Measurements from ENCODE around the gene TOMM34. TPM values are rescaled to one million over a fixed set of nuclear protein-coding genes. Genes with fewer than 3 reads are reported as not detected.
A peak's percentile ranks its signal among the peaks of the same experiment; 100 is the strongest.

TOMM34 gene
- polyA plus RNA-seq, 2 of the 4 experiments (the other 2 are of a cell fraction): 23.4 to 30.8 TPM

DNA sequence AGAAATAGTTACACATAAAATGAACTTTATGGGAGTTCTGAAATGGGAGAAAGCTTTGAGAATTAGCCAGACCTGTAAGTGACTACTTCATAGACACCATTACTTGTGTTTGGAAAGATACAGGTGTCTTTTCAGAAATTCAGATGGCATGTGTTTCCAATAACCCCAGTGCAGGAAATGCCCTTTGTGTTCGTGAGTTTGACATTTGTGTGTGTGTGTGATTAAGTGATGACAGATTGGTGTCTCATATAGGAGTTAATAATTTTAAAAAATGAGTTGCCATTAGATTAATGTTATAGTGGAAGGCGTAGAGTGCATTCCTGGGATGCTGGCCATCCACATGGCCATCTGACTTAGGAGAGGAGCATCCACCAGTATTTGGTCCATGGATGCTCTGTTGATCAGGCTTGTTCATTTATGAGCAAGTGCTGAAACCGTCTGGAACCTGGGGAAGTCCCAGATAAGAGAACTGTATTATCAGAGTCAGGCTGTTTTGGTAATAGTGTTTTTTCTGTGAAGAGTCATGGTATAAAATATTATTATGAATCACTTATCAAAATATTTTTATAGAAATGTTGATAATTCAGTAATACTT, 9.2 kb upstream of the TOMM34 start:
- FAIRE-seq: no peak
- ChIA-PET CTCF (no interaction called here), POLR2A (no interaction called here)
- no peak overlapping the region; the same call in 2 of the 3 replicates for H3K4me2 ChIP-seq
- TF ChIP-seq SMC3 (IDR thresholded peaks at IDR 0.05): no peak
- TF ChIP-seq CHD4 (IDR thresholded peaks at IDR 0.05; ENCODE audit: borderline replicate concordance): no peak
- TF ChIP-seq JUNB (IDR thresholded peaks at IDR 0.05): no peak
- no peak for TF ChIP-seq TFCP2L1 (CRISPR knock-in tag; IDR thresholded peaks at IDR 0.05)
- no peak for TF ChIP-seq RAD21 (conservative IDR thresholded peaks at IDR 0.05 in 1 of 2, IDR thresholded peaks at IDR 0.05 in 1 of 2)
- TF ChIP-seq HOXB5 (CRISPR knock-in tag; IDR thresholded peaks at IDR 0.05): no peak
- TF ChIP-seq MAFK (IDR thresholded peaks at IDR 0.05; ENCODE audit: partially characterized antibody): no peak
- TF ChIP-seq EHF (CRISPR knock-in tag; IDR thresholded peaks at IDR 0.05): no peak
- no peak for TF ChIP-seq ZNF302 (CRISPR knock-in tag; IDR thresholded peaks at IDR 0.05)
- TF ChIP-seq, protein P1, sequence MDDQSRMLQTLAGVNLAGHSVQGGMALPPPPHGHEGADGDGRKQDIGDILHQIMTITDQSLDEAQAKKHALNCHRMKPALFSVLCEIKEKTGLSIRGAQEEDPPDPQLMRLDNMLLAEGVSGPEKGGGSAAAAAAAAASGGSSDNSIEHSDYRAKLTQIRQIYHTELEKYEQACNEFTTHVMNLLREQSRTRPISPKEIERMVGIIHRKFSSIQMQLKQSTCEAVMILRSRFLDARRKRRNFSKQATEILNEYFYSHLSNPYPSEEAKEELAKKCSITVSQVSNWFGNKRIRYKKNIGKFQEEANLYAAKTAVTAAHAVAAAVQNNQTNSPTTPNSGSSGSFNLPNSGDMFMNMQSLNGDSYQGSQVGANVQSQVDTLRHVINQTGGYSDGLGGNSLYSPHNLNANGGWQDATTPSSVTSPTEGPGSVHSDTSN (IDR thresholded peaks at IDR 0.05): no peak
- no peak for TF ChIP-seq JUN (IDR thresholded peaks at IDR 0.05)
- TF ChIP-seq NR3C1 (IDR thresholded peaks at IDR 0.05): no peak
- TF ChIP-seq MAZ (IDR thresholded peaks at IDR 0.05; ENCODE audit: borderline replicate concordance, low read depth, low read length): no peak
- TF ChIP-seq CBX8 (IDR thresholded peaks at IDR 0.05): no peak
- no peak for TF ChIP-seq GATA3 (IDR thresholded peaks at IDR 0.05; ENCODE audit: borderline replicate concordance)
- no peak for TF ChIP-seq MAX (IDR thresholded peaks at IDR 0.05)
- TF ChIP-seq, protein P2, sequence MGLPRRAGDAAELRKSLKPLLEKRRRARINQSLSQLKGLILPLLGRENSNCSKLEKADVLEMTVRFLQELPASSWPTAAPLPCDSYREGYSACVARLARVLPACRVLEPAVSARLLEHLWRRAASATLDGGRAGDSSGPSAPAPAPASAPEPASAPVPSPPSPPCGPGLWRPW (IDR thresholded peaks at IDR 0.05): no peak
- no peak for TF ChIP-seq RCOR1 (IDR thresholded peaks at IDR 0.05; ENCODE audit: low read depth, low read length)
- no peak for TF ChIP-seq KDM5A (IDR thresholded peaks at IDR 0.05)
- TF ChIP-seq CHD2 (IDR thresholded peaks at IDR 0.05; ENCODE audit: low read length, partially characterized antibody): no peak
- peaks cover 33% of the 10 kb centered on the region for H3K4me1 ChIP-seq
- H3K4me3 ChIP-seq: no peak overlapping the region
- no peak for DNase-seq (ENCODE audit: low read depth in 1 of 2, low spot score in 1 of 2)
- WGBS (ENCODE audit: missing lambda C conversion rate): 49% methylated on average over 3 of the region's 3 CpGs
- no peak for ATAC-seq
- H3K27ac ChIP-seq: no peak overlapping the region
- no peaks in the 10 kb centered on the region for H3K9me3 ChIP-seq

- CTCF ChIA-PET: interaction anchor here (0.8 to 4.4 kb wide), 3 partner anchors 12 to 29 kb away, joined by 3 to 25 read pairs (median 4); no protein-coding TSS in a partner anchor
- no peak for FAIRE-seq
- TF ChIP-seq TP53 (CRISPR knock-in tag; IDR thresholded peaks at IDR 0.05): no peak
- no peak for TF ChIP-seq CTCF (IDR thresholded peaks at IDR 0.05)
- no peak for TF ChIP-seq REST (IDR thresholded peaks at IDR 0.05)
- no peak for TF ChIP-seq FOXS1 (CRISPR knock-in tag; IDR thresholded peaks at IDR 0.05)
- no peak for TF ChIP-seq BHLHE40 (IDR thresholded peaks at IDR 0.05; ENCODE audit: low read depth, low read length)
- TF ChIP-seq RCOR1 (IDR thresholded peaks at IDR 0.05; ENCODE audit: low read depth, low read length): no peak
- no peak for TF ChIP-seq MAFK (IDR thresholded peaks at IDR 0.05; ENCODE audit: partially characterized antibody)
- no peak for TF ChIP-seq RARB (CRISPR knock-in tag; IDR thresholded peaks at IDR 0.05)
- TF ChIP-seq HOXB5 (CRISPR knock-in tag; IDR thresholded peaks at IDR 0.05): no peak
- no peak for TF ChIP-seq ELK1 (IDR thresholded peaks at IDR 0.05; ENCODE audit: low read depth, low read length)
- TF ChIP-seq, protein P1 (IDR thresholded peaks at IDR 0.05): no peak
- TF ChIP-seq ZSCAN20 (CRISPR knock-in tag; IDR thresholded peaks at IDR 0.05): no peak
These were observed 7.1 kb upstream of the TOMM34 start for GRCh38 chr20:44967207-44967807.

More at GRCh38 chr20:44967207-44967807, 7.1 kb upstream of the TOMM34 start:
- Histone ChIP-seq H3K4me3 (peak overlapping the region; percentile 91), H3K4me1 (peaks cover 27% of the 10 kb centered on the region), H3K27ac (peak overlapping the region; percentile 78 to 92), H3K4me2 (peak overlapping the region; percentile 92), H3K9me3 (no peaks in the 10 kb centered on the region)
- POLR2A ChIA-PET: interaction anchor here (0.7 kb wide), 1 partner anchor 14 kb away, joined by 3 read pairs; no protein-coding TSS in a partner anchor
- ATAC-seq (no peak), DNase-seq (ENCODE audit: low read depth in 1 of 2, low spot score in 1 of 2) (no peak)
- WGBS (ENCODE audit: missing lambda C conversion rate): 28% methylated on average over 5 of the region's 5 CpGs

All from A549 (cell line).